NCI-H187 treated with DMSO at 0.1 percent for 48 hours (cell line): Measurements from ENCODE around the gene UBE3C.

Source experiments
- DNase-seq: peaks from one replicate; lab custom pipeline; 2025; lab: John Stamatoyannopoulos, UW

Gene UBE3C

GRCh38 chr7:157177333-157177982 is 38.7 kb downstream of the UBE3C start:
- no peak for DNase-seq

GRCh38 chr7:157177983-157178381 is 39.3 kb downstream of the UBE3C start:
- DNase-seq = no peak

GRCh38 chr7:157183832-157184231 is 45.1 kb downstream of the UBE3C start:
- DNase-seq = no peak

GRCh38 chr7:157188091-157188665 is 49.5 kb downstream of the UBE3C start:
- DNase-seq = no peak

GRCh38 chr7:157189405-157189804 is 50.7 kb downstream of the UBE3C start:
- DNase-seq = no peak

GRCh38 chr7:157192861-157193260 is 54.1 kb downstream of the UBE3C start:
- no peak for DNase-seq

GRCh38 chr7:157193274-157193673 is 54.5 kb downstream of the UBE3C start:
- DNase-seq = no peak

GRCh38 chr7:157194948-157195347 is 56.2 kb downstream of the UBE3C start:
- DNase-seq = no peak

GRCh38 chr7:157195868-157196267 is 57.1 kb downstream of the UBE3C start:
- no peak for DNase-seq

GRCh38 chr7:157204134-157204533 is 65.4 kb downstream of the UBE3C start:
- no peak for DNase-seq

- no peak for DNase-seq
Observed at GRCh38 chr7:157205438-157205837, 66.7 kb downstream of the UBE3C start.

GRCh38 chr7:157208571-157209413 is 70.1 kb downstream of the UBE3C start:
- DNase-seq = no peak

- peak; percentile 48 for DNase-seq
Observed at GRCh38 chr7:157210682-157211081, 72.0 kb downstream of the UBE3C start.

GRCh38 chr7:157211690-157212089 is 73.0 kb downstream of the UBE3C start:
- no peak for DNase-seq

GRCh38 chr7:157219154-157219553 is 80.4 kb downstream of the UBE3C start:
- no peak for DNase-seq

- DNase-seq = no peak
Observed at GRCh38 chr7:157220916-157221569, 82.3 kb downstream of the UBE3C start.

- no peak for DNase-seq
Observed at GRCh38 chr7:157222687-157223086, 84.0 kb downstream of the UBE3C start.

GRCh38 chr7:157224627-157225026 is 85.9 kb downstream of the UBE3C start:
- DNase-seq = no peak

GRCh38 chr7:157228864-157229422 is 90.2 kb downstream of the UBE3C start:
- DNase-seq = no peak

GRCh38 chr7:157233677-157234076 is 95.0 kb downstream of the UBE3C start:
- DNase-seq = no peak

GRCh38 chr7:157234271-157234670 is 95.5 kb downstream of the UBE3C start:
- no peak for DNase-seq
